D721Med (cell line): ENCODE measurements around the gene ZBBX.
A peak's percentile ranks its signal among the peaks of the same experiment; 100 is the strongest.

Source experiments
- DNase-seq: peaks from one replicate; pipeline ENCODE4 v3.0.0; 2011; ENCODE audit warnings: low spot score; ENCODE audit not compliant: insufficient read length
- FAIRE-seq: peaks from 2 replicates; lab custom pipeline; 2011; peaks lifted over from hg19 to GRCh38; lab: Jason Lieb, UNC
- CTCF ChIP-seq: IDR thresholded peaks from 2 replicates; pipeline ENCODE4 v1.5.1; 2012; ENCODE audit warnings: mild to moderate bottlenecking, control low read depth; ENCODE audit not compliant: insufficient read depth; ENCODE audit errors: missing control alignments

The ZBBX gene

GRCh38 chr3:167354751-167355150, 25.3 kb downstream of the ZBBX start:
- no peak for TF ChIP-seq CTCF
- peak; percentile 25 for FAIRE-seq
- no peak for DNase-seq

- TF ChIP-seq CTCF: peak; percentile 86
- DNase-seq (no peak), FAIRE-seq (no peak)
These were observed 29.7 kb downstream of the ZBBX start for GRCh38 chr3:167350245-167350862.

GRCh38 chr3:167346171-167346570, 33.9 kb downstream of the ZBBX start:
- no peak for FAIRE-seq
- DNase-seq: no peak
- TF ChIP-seq CTCF: no peak

- no peak for TF ChIP-seq CTCF
- DNase-seq (no peak), FAIRE-seq (no peak)
These were observed 48.9 kb downstream of the ZBBX start for GRCh38 chr3:167330993-167331785.

GRCh38 chr3:167323572-167323971, 56.5 kb downstream of the ZBBX start:
- DNase-seq (no peak), FAIRE-seq (no peak)
- no peak for TF ChIP-seq CTCF

GRCh38 chr3:167318996-167319615, 61.0 kb downstream of the ZBBX start:
- DNase-seq: no peak
- no peak for TF ChIP-seq CTCF
- FAIRE-seq: no peak
